Osteocyte (in vitro differentiated cells): Measurements from ENCODE around the gene TMPRSS4. TPM values are rescaled to one million over a fixed set of nuclear protein-coding genes. Genes with fewer than 3 reads are reported as not detected.
"Not testable (repeated sequence)": the region's sequence is repeated elsewhere in the genome, so short reads cannot be mapped to it uniquely, and the experiment has no call there.

Experiments
- DNase-seq: peaks from one replicate; pipeline ENCODE4 v3.0.0; 2021; ENCODE audit warnings: mixed read lengths; ENCODE audit not compliant: unreplicated experiment; ENCODE audit errors: extremely low spot score
- H3K27ac Mint-ChIP-seq: one replicate; pipeline ENCODE4 v1.8.0; 2021; ENCODE audit warnings: mild to moderate bottlenecking, mixed read lengths; ENCODE audit not compliant: unreplicated experiment
- H3K27me3 Mint-ChIP-seq: one replicate; pipeline ENCODE4 v1.8.0; 2021; ENCODE audit warnings: mixed read lengths; ENCODE audit not compliant: unreplicated experiment
- H3K36me3 Mint-ChIP-seq: one replicate; pipeline ENCODE4 v1.8.0; 2021; ENCODE audit warnings: mixed read lengths; ENCODE audit not compliant: unreplicated experiment
- H3K4me1 Mint-ChIP-seq: one replicate; pipeline ENCODE4 v1.8.0; 2021; ENCODE audit warnings: mixed read lengths; ENCODE audit not compliant: unreplicated experiment
- H3K4me3 Mint-ChIP-seq: one replicate; pipeline ENCODE4 v1.8.0; 2021; ENCODE audit warnings: mild to moderate bottlenecking, moderate library complexity, mixed read lengths; ENCODE audit not compliant: unreplicated experiment
- H3K9me3 Mint-ChIP-seq: one replicate; pipeline ENCODE4 v1.8.0; 2021; ENCODE audit warnings: mixed read lengths; ENCODE audit not compliant: unreplicated experiment
- total RNA-seq: library from RNA; stranded (reverse); gene quantifications from 2 replicates; pipeline ENCODE4 v1.2.1, GENCODE V29; 2021
- TF ChIP-seq, protein P1 (sequence below): fragments of 200-600 bp; sonication (generic); IDR thresholded peaks from 2 replicates; pipeline ENCODE4 v1.5.0; 2021; ENCODE audit warnings: antibody characterized with exemption, mild to moderate bottlenecking, moderate library complexity

TMPRSS4 gene
- total RNA-seq, 1 donor from 2014 or later, result not detected

DNA sequence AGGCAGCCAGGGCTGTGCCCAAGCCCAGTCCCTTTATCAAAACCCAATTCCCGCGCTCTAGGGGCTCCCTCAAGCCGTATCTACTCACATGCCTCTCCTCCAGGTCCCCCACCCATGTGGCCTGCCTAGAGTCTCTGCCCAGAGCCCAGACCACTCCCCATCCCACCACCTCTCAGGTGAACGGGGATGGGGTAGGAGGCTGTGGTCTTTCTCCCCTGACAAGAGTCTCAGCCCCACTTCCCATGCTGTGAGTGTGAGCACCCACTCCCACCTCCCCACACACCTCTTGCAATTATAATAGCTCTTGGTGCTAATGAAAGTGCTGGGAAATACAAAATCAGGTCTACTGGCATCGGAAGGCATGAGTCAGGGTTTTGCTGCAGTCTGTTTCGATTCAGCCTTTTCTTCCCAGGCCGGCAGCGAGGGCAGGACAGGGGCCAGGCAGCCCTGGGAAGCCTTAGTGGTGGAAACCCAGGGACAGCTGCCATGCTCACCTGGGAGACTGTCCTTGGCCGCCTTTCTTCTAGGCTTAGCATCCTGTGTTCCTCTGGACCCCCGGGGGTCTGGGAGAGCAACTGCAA is 16.7 kb upstream of the TMPRSS4 start:
- H3K4me3 Mint-ChIP-seq, result no peak overlapping the region
- no peak for DNase-seq

DNA sequence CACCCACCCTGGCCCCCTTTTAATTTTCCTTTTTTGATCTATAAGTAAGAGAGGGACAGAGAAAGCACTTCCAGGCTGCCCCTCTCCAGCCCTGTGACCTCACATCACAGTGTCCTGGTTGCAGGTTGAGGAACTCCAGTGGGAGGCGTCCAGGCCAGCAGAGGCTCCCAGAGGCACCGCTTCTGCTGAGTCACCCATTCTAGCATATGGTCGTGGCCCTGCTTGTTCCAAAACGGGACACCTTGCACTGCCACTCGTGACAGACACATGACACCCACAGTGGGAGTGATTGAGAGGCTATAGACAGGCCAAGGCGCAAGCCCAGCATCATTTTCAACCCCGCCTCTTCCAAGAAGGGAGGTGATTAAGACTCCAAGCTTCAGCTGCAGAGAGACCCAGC is 16.0 kb upstream of the TMPRSS4 start:
- TF ChIP-seq, protein P1, sequence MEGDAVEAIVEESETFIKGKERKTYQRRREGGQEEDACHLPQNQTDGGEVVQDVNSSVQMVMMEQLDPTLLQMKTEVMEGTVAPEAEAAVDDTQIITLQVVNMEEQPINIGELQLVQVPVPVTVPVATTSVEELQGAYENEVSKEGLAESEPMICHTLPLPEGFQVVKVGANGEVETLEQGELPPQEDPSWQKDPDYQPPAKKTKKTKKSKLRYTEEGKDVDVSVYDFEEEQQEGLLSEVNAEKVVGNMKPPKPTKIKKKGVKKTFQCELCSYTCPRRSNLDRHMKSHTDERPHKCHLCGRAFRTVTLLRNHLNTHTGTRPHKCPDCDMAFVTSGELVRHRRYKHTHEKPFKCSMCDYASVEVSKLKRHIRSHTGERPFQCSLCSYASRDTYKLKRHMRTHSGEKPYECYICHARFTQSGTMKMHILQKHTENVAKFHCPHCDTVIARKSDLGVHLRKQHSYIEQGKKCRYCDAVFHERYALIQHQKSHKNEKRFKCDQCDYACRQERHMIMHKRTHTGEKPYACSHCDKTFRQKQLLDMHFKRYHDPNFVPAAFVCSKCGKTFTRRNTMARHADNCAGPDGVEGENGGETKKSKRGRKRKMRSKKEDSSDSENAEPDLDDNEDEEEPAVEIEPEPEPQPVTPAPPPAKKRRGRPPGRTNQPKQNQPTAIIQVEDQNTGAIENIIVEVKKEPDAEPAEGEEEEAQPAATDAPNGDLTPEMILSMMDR, result no peak
- no peak overlapping the region for H3K27ac Mint-ChIP-seq
- no peaks in the 10 kb centered on the region for H3K4me1 Mint-ChIP-seq
- H3K4me3 Mint-ChIP-seq, result no peak overlapping the region
- peaks cover 7% of the 10 kb centered on the region for H3K27me3 Mint-ChIP-seq
- no peaks in the 10 kb centered on the region for H3K36me3 Mint-ChIP-seq
- DNase-seq, result no peak
- H3K9me3 Mint-ChIP-seq, result no peaks in the 10 kb centered on the region

More for the DNA sequence above, 16.7 kb upstream of the TMPRSS4 start:
- H3K9me3 Mint-ChIP-seq, result no peaks in the 10 kb centered on the region
- no peaks in the 10 kb centered on the region for H3K36me3 Mint-ChIP-seq
- no peaks in the 10 kb centered on the region for H3K4me1 Mint-ChIP-seq
- no peak overlapping the region for H3K27ac Mint-ChIP-seq
- TF ChIP-seq, protein P1, result no peak
- H3K27me3 Mint-ChIP-seq, result peaks cover 7% of the 10 kb centered on the region

DNA sequence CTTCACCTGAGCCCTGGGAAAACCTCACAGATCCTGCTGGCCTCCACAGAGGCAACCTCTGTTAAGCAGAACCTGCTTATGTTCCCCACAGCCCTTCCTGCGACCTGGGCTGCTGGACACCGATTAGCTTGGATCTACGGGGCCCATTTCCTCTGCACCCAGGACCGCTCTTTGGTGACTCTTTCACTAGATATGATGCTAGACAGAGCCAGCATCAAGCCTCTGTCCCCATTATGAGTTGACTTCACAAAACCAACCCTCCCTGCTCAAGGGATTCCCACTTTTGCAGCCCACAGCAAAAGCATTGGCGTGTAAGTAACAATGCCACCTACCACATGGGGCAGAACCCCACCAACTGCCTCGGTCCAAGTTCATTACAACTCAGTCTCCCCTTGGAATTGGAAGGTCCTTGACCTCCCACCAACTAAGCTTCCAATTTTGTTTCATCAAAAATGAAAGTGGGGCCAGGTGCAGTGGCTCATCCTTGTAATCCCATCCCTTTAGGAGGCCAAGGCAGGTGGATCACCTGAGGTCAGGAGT is 15.2 kb upstream of the TMPRSS4 start:
- no peak for DNase-seq
- Mint-ChIP-seq H3K9me3 (no peaks in the 10 kb centered on the region), H3K27ac (no peak overlapping the region), H3K4me1 (no peaks in the 10 kb centered on the region), H3K4me3 (no peak overlapping the region), H3K27me3 (peaks cover 10% of the 10 kb centered on the region), H3K36me3 (no peaks in the 10 kb centered on the region)
- TF ChIP-seq, protein P1, result no peak

DNA sequence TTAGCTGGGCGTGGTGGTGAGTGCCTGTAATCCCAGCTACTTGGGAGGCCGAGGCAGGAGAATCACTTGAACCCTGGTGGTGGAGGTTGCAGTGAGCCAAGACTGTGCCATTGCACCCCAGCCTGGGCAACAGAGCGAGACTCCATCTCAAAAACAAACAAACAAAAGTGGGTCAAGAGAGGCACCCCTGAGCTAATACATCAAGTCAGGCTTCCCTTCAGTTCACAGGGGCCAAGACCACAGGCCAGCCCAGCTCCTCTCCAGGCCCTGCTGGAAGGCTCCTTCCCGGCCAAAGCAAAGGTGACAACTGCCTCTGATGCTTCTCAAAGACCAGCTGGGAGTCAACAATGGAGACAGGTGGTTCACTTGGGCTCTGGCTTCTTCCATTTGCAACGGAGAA is 14.7 kb upstream of the TMPRSS4 start:
- H3K9me3 Mint-ChIP-seq, H3K4me3 Mint-ChIP-seq, DNase-seq, H3K36me3 Mint-ChIP-seq, H3K27ac Mint-ChIP-seq, H3K4me1 Mint-ChIP-seq, H3K27me3 Mint-ChIP-seq: not testable (repeated sequence)

DNA sequence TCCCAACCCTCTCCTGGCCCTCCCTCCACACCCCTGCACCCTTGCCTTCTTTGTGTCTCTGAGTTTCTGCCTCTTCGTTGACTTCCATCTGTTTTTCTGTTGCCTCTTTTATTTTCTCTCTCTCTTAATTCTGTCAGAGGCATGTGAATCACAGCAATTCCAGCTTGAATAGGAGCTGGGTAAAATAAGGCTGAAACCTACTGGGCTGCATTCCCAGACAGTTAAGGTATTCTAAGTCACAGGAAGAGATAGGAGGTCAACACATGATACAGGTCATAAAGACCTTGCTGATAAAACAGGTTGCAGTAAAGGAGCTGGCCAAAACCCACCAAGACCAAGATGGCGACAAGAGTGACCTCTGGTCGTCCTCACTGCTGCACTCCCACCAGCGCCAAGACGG is 14.2 kb upstream of the TMPRSS4 start:
- not testable (repeated sequence) for H3K36me3 Mint-ChIP-seq, H3K27me3 Mint-ChIP-seq, H3K9me3 Mint-ChIP-seq, H3K4me1 Mint-ChIP-seq, H3K4me3 Mint-ChIP-seq, DNase-seq, H3K27ac Mint-ChIP-seq

DNA sequence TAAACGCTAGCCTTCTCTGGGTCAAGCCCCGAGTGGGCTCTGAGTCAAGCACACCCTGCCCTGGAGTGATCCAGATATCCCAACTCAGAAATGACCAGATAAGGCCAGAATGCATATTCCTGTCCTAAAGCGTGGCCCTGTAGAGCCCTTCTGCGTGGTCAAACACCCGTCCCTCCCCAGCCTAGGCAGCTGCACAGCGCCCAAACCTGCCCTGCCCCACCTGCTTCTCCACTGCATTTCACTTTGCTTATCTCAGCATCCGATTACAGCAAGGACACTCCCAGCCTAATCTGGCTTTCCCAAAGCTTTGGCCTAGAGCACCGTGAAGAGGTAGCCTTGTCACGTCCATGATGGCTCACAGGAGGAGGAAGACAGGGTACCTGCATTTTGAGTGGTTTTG is 11.9 kb upstream of the TMPRSS4 start:
- no peak overlapping the region for H3K4me3 Mint-ChIP-seq
- H3K9me3 Mint-ChIP-seq, result no peaks in the 10 kb centered on the region
- H3K27me3 Mint-ChIP-seq, result peaks cover 6% of the 10 kb centered on the region
- no peak overlapping the region for H3K27ac Mint-ChIP-seq
- H3K4me1 Mint-ChIP-seq, result no peaks in the 10 kb centered on the region
- H3K36me3 Mint-ChIP-seq, result no peaks in the 10 kb centered on the region
- TF ChIP-seq, protein P1, result no peak
- DNase-seq, result no peak
